ENCODE results near the gene RIN1. TPM values are rescaled to one million over a fixed set of nuclear protein-coding genes. Genes with fewer than 3 reads are reported as not detected.
"Not testable (repeated sequence)": the region's sequence is repeated elsewhere in the genome, so short reads cannot be mapped to it uniquely, and the experiment has no call there.

RIN1 gene
- total RNA-seq = 4.3 and 6.2 TPM in 2 replicates
- polyA plus RNA-seq = 9.5 and 12.8 TPM in 2 replicates

GRCh38 chr11:66336234-66337102 is at the start of gene RIN1:
Gene RIN1 (minus strand): TSS chr11:66336434. CDS start chr11:66336402, 32 bp downstream.
- Histone ChIP-seq H3K9me2 (replicated peaks; ENCODE audit: insufficient read depth) (no peaks in the 10 kb centered on the region), H3K36me3 (replicated peaks; ENCODE audit: insufficient read depth, low read depth) (no peaks in the 10 kb centered on the region), H3K27ac (peak within 1 kb of the TSS; percentile 81), H3K9me3 (ENCODE audit: low read depth) (no peaks in the 10 kb centered on the region), H3K4me2 (peak within 1 kb of the TSS; percentile 96), H3K27me3 (no peaks in the 10 kb centered on the region), H2AFZ (no peak within 1 kb of the TSS), H3K79me2 (peaks cover 7% of the 10 kb centered on the region), H3K4me3 (peak within 1 kb of the TSS; percentile 27), H3K4me1 (ENCODE audit: insufficient read depth) (peaks cover 19% of the 10 kb centered on the region), H4K20me1 (ENCODE audit: insufficient read depth, poor library complexity, severe bottlenecking) (no peaks in the 10 kb centered on the region)
- TF ChIP-seq CTCF (IDR thresholded peaks at IDR 0.05; ENCODE audit: poor library complexity) (peak; percentile 54), EZH2phosphoT487 (IDR thresholded peaks at IDR 0.05; ENCODE audit: low read depth, severe bottlenecking, unreplicated experiment) (no peak)
- 20% methylated on average over 22 of the region's 22 CpGs for WGBS (ENCODE audit: low lambda C conversion rate, missing lambda C conversion rate)
- peak; percentile 85 for DNase-seq (ENCODE audit: low spot score)

- not testable (repeated sequence) for H3K27ac ChIP-seq; H3K9me2 ChIP-seq (replicated peaks; ENCODE audit: insufficient read depth); DNase-seq (ENCODE audit: low spot score); H3K27me3 ChIP-seq; H4K20me1 ChIP-seq (ENCODE audit: insufficient read depth, poor library complexity, severe bottlenecking); H3K36me3 ChIP-seq (replicated peaks; ENCODE audit: insufficient read depth, low read depth); H3K4me1 ChIP-seq (ENCODE audit: insufficient read depth); H3K4me3 ChIP-seq; H3K4me2 ChIP-seq; H3K9me3 ChIP-seq (ENCODE audit: low read depth); H3K79me2 ChIP-seq; H2AFZ ChIP-seq
- WGBS (ENCODE audit: low lambda C conversion rate, missing lambda C conversion rate) = 87% methylated on average over 13 of the region's 13 CpGs
These were observed 48.1 kb upstream of the RIN1 start for GRCh38 chr11:66384316-66384715.

GRCh38 chr11:66380264-66380663 is 44.0 kb upstream of the RIN1 start:
- H3K9me3 ChIP-seq (ENCODE audit: low read depth); H3K27me3 ChIP-seq; H3K27ac ChIP-seq; H2AFZ ChIP-seq; H3K4me1 ChIP-seq (ENCODE audit: insufficient read depth); H3K9me2 ChIP-seq (replicated peaks; ENCODE audit: insufficient read depth); H4K20me1 ChIP-seq (ENCODE audit: insufficient read depth, poor library complexity, severe bottlenecking); H3K36me3 ChIP-seq (replicated peaks; ENCODE audit: insufficient read depth, low read depth); DNase-seq (ENCODE audit: low spot score); H3K4me3 ChIP-seq; H3K4me2 ChIP-seq; H3K79me2 ChIP-seq: not testable (repeated sequence)
- 33% methylated on average over 7 of the region's 7 CpGs for WGBS (ENCODE audit: low lambda C conversion rate, missing lambda C conversion rate)

- not testable (repeated sequence) for H3K27me3 ChIP-seq; DNase-seq (ENCODE audit: low spot score); H3K4me2 ChIP-seq; H2AFZ ChIP-seq; H3K36me3 ChIP-seq (replicated peaks; ENCODE audit: insufficient read depth, low read depth); H3K9me3 ChIP-seq (ENCODE audit: low read depth); H3K27ac ChIP-seq; H3K9me2 ChIP-seq (replicated peaks; ENCODE audit: insufficient read depth); H3K79me2 ChIP-seq; H4K20me1 ChIP-seq (ENCODE audit: insufficient read depth, poor library complexity, severe bottlenecking); H3K4me3 ChIP-seq
- H3K4me1 ChIP-seq (ENCODE audit: insufficient read depth) = peaks cover 16% of the 10 kb centered on the region
- 81% methylated on average over 9 of the region's 9 CpGs for WGBS (ENCODE audit: low lambda C conversion rate, missing lambda C conversion rate)
These were observed 37.6 kb upstream of the RIN1 start for GRCh38 chr11:66373690-66374287.

GRCh38 chr11:66373265-66373664 is 37.0 kb upstream of the RIN1 start:
- no peaks in the 10 kb centered on the region for H4K20me1 ChIP-seq (ENCODE audit: insufficient read depth, poor library complexity, severe bottlenecking)
- H2AFZ ChIP-seq = no peak overlapping the region
- no peak overlapping the region for H3K27ac ChIP-seq
- no peak overlapping the region for H3K4me3 ChIP-seq
- H3K27me3 ChIP-seq = no peaks in the 10 kb centered on the region
- H3K9me3 ChIP-seq (ENCODE audit: low read depth) = no peaks in the 10 kb centered on the region
- WGBS (ENCODE audit: low lambda C conversion rate, missing lambda C conversion rate) = 78% methylated on average over 5 of the region's 5 CpGs
- H3K9me2 ChIP-seq (replicated peaks; ENCODE audit: insufficient read depth) = no peaks in the 10 kb centered on the region
- no peaks in the 10 kb centered on the region for H3K36me3 ChIP-seq (replicated peaks; ENCODE audit: insufficient read depth, low read depth)
- H3K4me2 ChIP-seq = no peak overlapping the region
- no peak for TF ChIP-seq EZH2phosphoT487 (IDR thresholded peaks at IDR 0.05; ENCODE audit: low read depth, severe bottlenecking, unreplicated experiment)
- TF ChIP-seq EZH2 (IDR thresholded peaks at IDR 0.05; ENCODE audit: borderline replicate concordance) = no peak
- TF ChIP-seq CTCF (IDR thresholded peaks at IDR 0.05; ENCODE audit: poor library complexity) = no peak
- DNase-seq (ENCODE audit: low spot score) = no peak
- peaks cover 4% of the 10 kb centered on the region for H3K79me2 ChIP-seq
- peaks cover 16% of the 10 kb centered on the region for H3K4me1 ChIP-seq (ENCODE audit: insufficient read depth)

All from hepatocyte (in vitro differentiated cells).